GM18520 (cell line): Measurements from ENCODE around the gene C9orf85.
"Not testable (repeated sequence)": the region's sequence is repeated elsewhere in the genome, so short reads cannot be mapped to it uniquely, and the experiment has no call there.

Experiments used
- ATAC-seq: cut with Tn5 transposase; IDR thresholded peaks from one replicate; pipeline ENCODE4 v1.9.1; 2021; ENCODE audit not compliant: unreplicated experiment

The C9orf85 gene

GRCh38 chr9:71987471-71988371 lies 76.3 kb downstream of the C9orf85 start:
- no peak for ATAC-seq

DNA sequence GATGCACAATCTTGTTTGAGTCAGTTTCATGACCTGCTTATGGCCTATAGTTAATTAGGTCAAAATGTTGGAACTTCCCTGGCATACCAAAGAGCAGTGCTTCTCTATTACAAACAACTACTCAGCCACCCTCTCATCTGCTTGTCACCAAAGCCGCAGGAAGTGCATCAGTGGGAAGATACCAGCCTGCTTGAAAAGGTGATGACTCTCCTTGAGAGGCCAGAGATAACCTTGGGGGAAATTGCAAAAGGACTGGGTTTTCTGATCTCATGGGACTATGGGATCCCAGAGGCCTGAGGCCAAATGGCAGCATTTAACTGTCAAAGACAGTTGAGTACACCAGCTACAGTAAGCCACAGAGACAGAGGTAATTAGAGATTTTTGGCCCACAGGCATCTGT lies 79.0 kb downstream of the C9orf85 start:
- no peak for ATAC-seq

- no peak for ATAC-seq
Observed at GRCh38 chr9:72005451-72005850, 94.0 kb downstream of the C9orf85 start.

DNA sequence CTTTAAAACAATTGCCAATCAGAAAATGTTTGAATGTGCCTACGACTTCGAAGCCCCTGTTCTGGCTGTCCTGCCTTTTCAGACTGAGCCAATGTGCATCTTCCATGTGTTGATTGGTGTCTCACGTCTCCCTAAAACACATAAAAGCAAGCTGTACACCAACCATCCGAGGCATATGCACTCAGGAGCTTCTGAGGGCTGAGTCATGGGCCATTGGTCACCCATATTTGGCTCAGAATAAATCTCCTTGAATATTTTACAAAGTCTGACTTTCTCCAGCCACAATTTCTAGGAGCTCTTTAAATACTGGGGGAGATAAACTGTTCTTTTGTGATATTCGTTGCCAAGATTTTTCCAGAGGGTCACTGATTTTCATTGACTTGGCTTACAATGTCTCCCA lies 95.1 kb downstream of the C9orf85 start:
- no peak for ATAC-seq

DNA sequence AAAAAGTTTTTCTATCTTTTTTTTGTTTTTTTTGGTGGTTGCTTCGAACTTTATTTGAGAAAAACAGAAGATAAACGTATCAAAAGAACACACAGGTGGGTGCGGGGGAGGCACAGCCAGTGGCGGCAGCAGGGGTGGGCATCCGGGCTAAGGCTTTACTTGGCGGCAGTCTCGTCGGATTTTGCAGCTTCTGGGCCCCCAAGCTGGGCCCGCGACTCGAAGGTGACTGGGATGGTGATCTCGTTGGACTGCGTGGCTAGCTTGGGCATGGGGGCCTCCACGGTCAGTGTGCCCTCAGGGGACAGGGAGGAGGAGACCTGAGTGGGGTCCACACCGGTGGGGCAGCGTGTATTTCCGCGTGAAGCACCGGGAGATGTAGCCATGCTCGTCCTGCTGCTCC lies 96.3 kb downstream of the C9orf85 start:
- not testable (repeated sequence) for ATAC-seq

DNA sequence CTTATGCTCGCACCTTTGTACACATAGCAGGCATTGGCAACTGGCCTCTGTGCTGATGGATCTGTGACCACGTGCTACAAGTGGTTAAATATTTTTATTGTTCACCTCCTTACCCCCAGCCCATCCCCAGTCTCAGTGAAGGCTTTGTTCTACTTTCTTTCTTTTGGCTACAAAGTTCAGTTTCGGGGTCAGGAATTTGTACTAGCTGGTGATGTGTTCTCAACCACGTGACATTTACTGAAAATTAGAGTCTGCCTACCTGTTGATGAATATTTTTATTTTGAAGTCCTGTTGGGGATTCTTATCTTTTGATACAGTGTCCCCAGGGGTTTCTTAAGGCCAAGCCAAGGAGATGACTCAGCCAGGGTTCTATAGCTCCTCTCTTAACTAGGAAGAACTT lies 101.2 kb downstream of the C9orf85 start:
- no peak for ATAC-seq

GRCh38 chr9:72013292-72013760 lies 101.9 kb downstream of the C9orf85 start:
- no peak for ATAC-seq

DNA sequence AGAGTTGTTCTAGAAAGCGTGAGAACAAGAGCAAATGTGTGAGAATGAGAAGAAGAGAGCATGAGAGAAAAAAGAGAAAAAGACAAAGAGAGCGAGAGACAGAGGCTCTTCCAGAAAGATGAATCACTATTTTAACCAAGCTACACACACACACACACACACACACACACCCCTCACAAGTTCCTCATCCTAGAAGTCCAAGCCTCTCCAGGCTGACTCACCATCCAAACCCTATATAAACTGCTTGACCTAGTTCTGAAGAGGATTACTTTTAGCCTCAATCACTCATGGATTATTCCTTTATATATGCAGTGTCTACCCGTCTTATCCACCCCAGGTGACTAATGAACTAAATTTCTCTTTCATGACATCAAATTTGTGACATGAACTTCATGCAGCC lies 111.4 kb downstream of the C9orf85 start:
- no peak for ATAC-seq
